ENCODE measurements around the gene PCNX1.

DNA sequence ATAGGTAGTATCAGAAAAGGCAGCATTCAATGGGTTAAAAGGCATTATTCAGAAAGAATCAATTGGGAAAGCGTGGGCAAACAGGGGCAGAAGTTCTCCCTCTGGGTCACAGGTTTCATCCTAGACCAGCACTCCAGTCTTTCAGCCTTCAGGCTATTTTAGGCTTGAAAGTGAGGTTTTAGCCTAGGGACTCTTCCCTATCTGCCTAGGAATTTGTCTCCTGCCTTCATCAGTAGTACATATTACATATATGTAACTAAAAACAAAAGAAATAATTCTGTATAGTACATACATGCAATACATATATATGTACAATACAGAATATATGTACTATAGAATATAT lies 34.6 kb upstream of the PCNX1 start:
- TF ChIP-seq EZH2phosphoT487 (IDR thresholded peaks at IDR 0.05; ENCODE audit: insufficient read depth, low read depth) (no peak), EZH2 (IDR thresholded peaks at IDR 0.05; ENCODE audit: insufficient read depth, poor library complexity, severe bottlenecking) (no peak)

Data from GM23248 (cell line).